HG03378 (cell line): Measurements from ENCODE around the gene CAPN11.
"Not testable (repeated sequence)": the region's sequence is repeated elsewhere in the genome, so short reads cannot be mapped to it uniquely, and the experiment has no call there.

Experiments
- ATAC-seq: cut with Tn5 transposase; IDR thresholded peaks from one replicate; pipeline ENCODE4 v1.9.1; 2021; ENCODE audit warnings: mild to moderate bottlenecking, moderate library complexity; ENCODE audit not compliant: unreplicated experiment

The CAPN11 gene

GRCh38 chr6:44129841-44130322, 28.7 kb upstream of the CAPN11 start:
- ATAC-seq = no peak

- no peak for ATAC-seq
These were observed 26.7 kb upstream of the CAPN11 start for GRCh38 chr6:44131892-44132291.

GRCh38 chr6:44132476-44132875, 26.1 kb upstream of the CAPN11 start:
- ATAC-seq = no peak

- no peak for ATAC-seq
These were observed 25.4 kb upstream of the CAPN11 start for GRCh38 chr6:44133003-44133931.

GRCh38 chr6:44133981-44134711, 24.5 kb upstream of the CAPN11 start:
- no peak for ATAC-seq

GRCh38 chr6:44135173-44135758, 23.4 kb upstream of the CAPN11 start:
- ATAC-seq = no peak

- no peak for ATAC-seq
These were observed 22.7 kb upstream of the CAPN11 start for GRCh38 chr6:44135875-44136274.

GRCh38 chr6:44138717-44139350, 19.8 kb upstream of the CAPN11 start:
- no peak for ATAC-seq

- ATAC-seq = no peak
These were observed 19.3 kb upstream of the CAPN11 start for GRCh38 chr6:44139351-44139743.

- no peak for ATAC-seq
These were observed 15.8 kb upstream of the CAPN11 start for GRCh38 chr6:44142835-44143234.

GRCh38 chr6:44143731-44144130, 14.9 kb upstream of the CAPN11 start:
- no peak for ATAC-seq

GRCh38 chr6:44144536-44144935, 14.1 kb upstream of the CAPN11 start:
- not testable (repeated sequence) for ATAC-seq

GRCh38 chr6:44145839-44146238, 12.8 kb upstream of the CAPN11 start:
- no peak for ATAC-seq

- no peak for ATAC-seq
These were observed 11.9 kb upstream of the CAPN11 start for GRCh38 chr6:44146685-44147084.

GRCh38 chr6:44147256-44147655, 11.4 kb upstream of the CAPN11 start:
- ATAC-seq = no peak

- ATAC-seq = no peak
These were observed 10.3 kb upstream of the CAPN11 start for GRCh38 chr6:44148306-44148705.

GRCh38 chr6:44149369-44150012, 9.1 kb upstream of the CAPN11 start:
- ATAC-seq = no peak

- no peak for ATAC-seq
These were observed 8.2 kb upstream of the CAPN11 start for GRCh38 chr6:44150317-44150917.

GRCh38 chr6:44151348-44152108, 7.1 kb upstream of the CAPN11 start:
- peak; percentile 69 for ATAC-seq
